G401 (cell line): ENCODE results near the gene CDRT15. TPM values are rescaled to one million over a fixed set of nuclear protein-coding genes. Genes with fewer than 3 reads are reported as not detected.

Experiments
- DNase-seq: peaks from one replicate; pipeline ENCODE4 v3.0.0-alpha.2; 2015; ENCODE audit warnings: low spot score
- in situ Hi-C: cut with HindIII; loops from 2 replicates; pipeline ENCODE4 v1.10.0; 2016; ENCODE audit warnings: low sequenced_read_pairs, mixed read lengths
- total RNA-seq: library from RNA; depleted of rRNA; stranded (reverse); fragments of >200 nt; shearing (Covaris generic); gene quantifications from 2 replicates; pipeline ENCODE4 v1.2.3, GENCODE V29; 2014

CDRT15 gene
- total RNA-seq, 1 experiment from 2014 or later, result not detected

DNA sequence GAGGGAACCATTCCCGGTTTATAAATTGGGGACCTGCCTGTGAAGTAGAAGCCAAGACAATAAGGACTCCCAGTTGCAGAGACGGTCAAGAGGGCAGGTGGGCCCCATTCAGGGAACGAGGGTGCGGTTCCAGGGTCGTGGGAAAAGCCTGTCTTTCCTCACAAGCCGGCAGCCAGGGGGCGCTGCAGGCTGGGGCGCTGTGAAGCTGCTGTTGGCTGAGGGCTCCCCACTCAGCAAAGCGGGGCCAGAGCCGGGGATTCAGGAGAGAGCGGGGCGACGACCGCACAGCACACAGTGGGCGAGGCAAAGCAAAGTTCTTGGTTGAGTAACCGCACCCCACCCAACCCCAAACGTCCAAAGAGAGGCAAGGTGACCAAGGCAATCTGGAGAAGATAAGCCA, 24.9 kb downstream of the CDRT15 start:
- no peak for DNase-seq
- in situ Hi-C loops, result no loop called here

GRCh38 chr17:14211246-14211645, 25.4 kb downstream of the CDRT15 start:
- in situ Hi-C loops, result no loop called here
- no peak for DNase-seq

- in situ Hi-C loops, result no loop called here
- no peak for DNase-seq
Observed at GRCh38 chr17:14209215-14209614, 27.4 kb downstream of the CDRT15 start.

GRCh38 chr17:14207791-14208190, 28.9 kb downstream of the CDRT15 start:
- in situ Hi-C loops, result no loop called here
- no peak for DNase-seq

- in situ Hi-C loops, result no loop called here
- DNase-seq, result no peak
Observed at GRCh38 chr17:14206891-14207290, 29.8 kb downstream of the CDRT15 start.

DNA sequence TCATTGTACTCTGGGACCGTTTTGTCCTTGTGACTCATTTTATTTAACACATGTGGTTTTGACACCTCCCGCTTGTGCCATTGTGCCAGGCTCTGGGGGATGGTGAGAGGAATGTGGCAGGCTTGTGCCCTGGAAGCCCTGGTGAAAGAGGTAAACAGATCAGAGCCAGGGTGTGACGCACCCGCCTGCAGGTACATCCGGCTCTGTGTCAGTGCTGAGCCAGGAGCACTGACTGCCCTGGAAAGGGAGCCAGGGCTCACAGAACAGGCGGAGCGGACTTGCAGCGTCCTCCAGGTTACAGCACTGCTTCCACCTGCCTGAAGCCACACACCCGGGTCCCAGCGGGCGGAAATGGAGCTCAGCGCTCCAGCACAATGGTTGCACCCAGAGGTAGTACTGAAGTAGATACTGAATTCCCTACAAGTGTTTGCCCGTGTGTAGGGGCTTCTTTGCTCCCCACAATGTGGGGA, 30.6 kb downstream of the CDRT15 start:
- in situ Hi-C loops, result no loop called here
- peak; percentile 96 for DNase-seq

DNA sequence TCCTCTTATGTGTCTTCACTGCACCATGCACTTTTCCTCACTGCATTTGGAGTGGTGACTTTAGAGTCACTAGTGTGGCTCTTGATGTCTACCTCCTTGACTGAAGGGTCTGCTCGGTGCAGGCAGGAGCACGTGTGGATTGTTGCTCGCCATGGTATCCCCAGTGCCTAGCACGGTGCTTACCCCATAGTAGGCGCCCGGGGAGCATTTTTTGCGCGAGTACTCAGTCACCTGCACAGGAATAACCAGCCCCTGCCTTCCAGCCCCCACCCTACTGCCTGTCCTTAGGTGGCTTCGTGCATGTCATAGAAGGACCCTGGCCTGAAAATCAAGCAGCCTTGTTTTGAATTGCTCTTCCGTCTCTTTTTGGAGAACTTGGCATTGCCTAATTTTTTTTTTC, 31.3 kb downstream of the CDRT15 start:
- DNase-seq, result no peak
- in situ Hi-C loops, result no loop called here

DNA sequence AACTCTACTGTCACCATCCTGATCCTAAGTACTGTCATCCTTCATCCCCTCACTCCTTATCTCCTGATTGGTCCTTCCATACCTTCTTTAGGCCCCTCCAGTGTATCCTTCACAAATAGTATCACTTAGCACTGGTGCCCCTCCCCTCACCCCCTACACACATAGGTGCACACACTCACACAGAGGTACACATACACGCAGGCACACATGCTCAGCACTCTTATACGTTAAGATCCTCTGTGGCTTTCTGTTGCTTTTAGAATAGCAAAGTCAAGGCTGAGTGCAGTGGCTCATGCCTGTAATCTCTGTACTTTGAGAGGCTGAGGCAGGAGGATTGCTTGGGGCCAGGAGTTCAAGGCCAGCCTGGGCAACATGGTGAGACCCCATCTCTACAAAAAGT, 32.1 kb downstream of the CDRT15 start:
- in situ Hi-C loops, result no loop called here
- DNase-seq, result no peak

DNA sequence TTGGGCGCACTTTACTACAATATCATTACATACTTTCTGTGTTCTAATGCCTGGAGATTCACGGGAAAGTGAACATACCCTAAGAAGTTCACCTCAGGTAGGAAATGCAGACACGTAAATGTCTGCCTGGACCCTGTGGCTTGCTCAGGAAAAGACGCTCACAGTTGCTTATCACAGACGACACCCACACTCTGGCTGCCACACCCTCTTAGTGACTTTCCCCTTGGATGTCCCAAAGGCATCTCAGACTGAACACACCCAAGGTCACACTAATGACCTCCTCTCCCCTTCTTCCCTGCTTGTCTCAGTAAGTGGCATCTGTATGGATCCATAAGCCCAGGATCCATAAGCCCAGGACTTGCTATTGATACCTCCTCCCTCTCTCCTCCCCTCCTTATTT, 32.6 kb downstream of the CDRT15 start:
- DNase-seq, result no peak
- in situ Hi-C loops, result no loop called here

DNA sequence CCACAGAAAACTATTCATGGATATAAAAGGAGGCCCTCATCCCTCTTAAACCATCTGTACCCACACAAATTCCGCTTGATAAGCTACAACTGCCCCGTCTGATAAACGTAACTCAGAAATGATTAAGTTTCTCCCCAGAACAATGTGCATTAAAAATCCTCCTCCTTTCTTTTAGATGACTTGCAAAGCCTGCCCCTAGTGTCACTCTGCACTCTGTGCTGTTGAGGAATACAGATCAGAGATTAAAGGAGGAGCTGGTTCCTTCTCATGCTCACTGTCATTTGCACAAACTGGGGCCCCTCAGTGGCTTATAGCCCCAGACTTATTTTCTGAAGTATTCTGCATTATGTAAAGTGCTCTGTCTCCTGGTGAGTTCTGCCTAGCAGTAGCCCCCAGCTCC, 33.3 kb downstream of the CDRT15 start:
- no peak for DNase-seq
- in situ Hi-C loops, result no loop called here

DNA sequence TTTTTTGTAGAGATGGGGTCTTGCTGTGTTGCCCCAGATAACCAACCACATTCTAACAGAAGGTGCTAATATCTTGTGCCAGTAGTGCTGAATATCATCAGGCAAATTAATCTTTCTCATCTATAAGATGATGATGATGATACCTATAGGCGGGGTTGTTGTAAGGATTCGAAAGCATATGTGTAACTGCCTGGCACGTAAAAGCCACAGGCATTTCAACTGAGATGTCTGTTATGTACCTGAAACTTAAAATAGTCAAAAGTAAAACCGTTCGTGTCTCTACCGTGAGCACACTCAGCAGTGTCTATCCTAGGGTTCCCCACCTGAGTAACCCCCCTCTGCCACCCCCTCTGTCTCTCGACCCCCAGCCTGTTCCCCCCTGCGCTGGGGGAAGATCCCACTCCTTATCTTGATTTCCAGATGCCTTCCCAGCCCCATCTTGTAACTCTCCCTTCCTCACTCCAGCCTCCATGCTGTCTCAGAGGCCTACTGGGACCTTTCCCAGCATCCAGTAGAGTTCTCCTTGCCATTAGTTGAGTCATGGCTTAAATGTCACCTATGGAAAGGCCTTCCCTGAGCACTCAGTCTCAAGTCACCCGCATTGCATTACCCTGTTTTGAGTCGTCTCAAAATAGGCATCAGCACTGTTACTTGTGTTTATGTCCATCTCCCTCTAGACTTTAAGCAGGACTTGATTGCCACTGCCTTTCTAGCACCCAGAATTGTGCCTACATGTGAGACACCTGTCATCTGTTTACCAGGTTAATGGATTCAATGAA, 34.1 kb downstream of the CDRT15 start:
- in situ Hi-C loops, result no loop called here
- DNase-seq, result no peak

GRCh38 chr17:14201988-14202380, 34.7 kb downstream of the CDRT15 start:
- in situ Hi-C loops, result no loop called here
- DNase-seq, result no peak

GRCh38 chr17:14201021-14201987, 35.4 kb downstream of the CDRT15 start:
- in situ Hi-C loops, result no loop called here
- DNase-seq, result no peak

GRCh38 chr17:14200354-14200753, 36.3 kb downstream of the CDRT15 start:
- DNase-seq, result no peak
- in situ Hi-C loops, result no loop called here

GRCh38 chr17:14199601-14200000, 37.1 kb downstream of the CDRT15 start:
- no peak for DNase-seq
- in situ Hi-C loops, result no loop called here

DNA sequence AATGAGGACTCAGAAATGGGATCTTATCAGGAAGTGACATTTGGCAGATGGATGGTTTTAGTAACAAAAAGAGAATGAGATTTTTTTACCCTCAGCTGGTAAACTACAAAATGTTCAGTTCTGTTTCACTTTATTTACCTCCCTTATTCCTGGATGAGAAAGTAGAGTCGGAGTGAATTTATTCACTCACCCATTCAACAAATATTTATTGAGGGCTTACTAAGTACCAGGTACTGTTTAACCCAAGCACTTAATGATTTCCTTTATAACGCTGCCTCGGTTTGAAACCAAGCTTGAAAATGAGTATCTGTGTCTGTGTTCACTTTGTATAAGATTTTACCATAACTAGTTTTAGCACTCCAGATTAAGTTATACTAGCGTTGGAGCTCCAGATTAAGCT, 38.1 kb downstream of the CDRT15 start:
- DNase-seq, result no peak

DNA sequence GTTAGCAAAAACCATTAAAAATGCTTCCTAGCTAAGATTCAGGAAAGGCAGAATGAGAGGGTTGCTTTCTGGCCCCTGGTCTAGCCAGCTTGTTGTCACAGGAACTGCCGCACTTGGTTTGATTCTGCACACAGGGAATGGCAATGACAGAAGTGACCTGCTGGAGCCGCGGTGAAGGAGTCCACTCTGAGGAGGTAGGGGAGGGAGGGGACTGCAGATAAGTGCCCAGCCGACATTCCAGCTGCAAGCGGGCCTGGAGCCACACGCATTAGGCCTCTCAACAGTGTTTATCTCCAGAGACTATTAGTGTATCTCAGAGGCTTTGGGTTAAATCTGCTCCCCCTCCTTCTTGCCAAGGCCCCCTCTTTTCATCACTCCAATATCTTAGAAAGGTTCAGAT, 38.6 kb downstream of the CDRT15 start:
- in situ Hi-C loops, result no loop called here
- DNase-seq, result no peak

More for the DNA sequence above, 38.1 kb downstream of the CDRT15 start:
- in situ Hi-C loops, result no loop called here

DNA sequence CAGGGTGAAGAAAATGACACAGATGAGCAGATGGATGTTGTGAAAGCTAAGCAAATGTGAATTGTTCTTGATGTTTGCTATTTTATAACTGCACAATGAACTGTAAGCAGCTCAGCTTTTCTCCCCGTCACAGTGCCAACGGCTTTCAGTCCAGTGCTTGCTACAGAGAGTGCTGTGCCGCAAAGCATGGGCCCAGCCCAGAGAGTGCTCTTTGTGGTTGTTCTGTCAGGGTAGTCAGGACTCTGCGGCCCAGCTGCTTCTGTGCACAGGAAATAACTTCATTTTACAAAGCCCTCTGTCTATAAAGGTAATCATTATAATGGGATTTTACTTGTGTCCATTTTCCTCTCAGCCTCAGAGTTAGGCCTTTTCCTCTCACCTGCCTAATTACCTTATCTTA, 39.1 kb downstream of the CDRT15 start:
- in situ Hi-C loops, result no loop called here
- no peak for DNase-seq

DNA sequence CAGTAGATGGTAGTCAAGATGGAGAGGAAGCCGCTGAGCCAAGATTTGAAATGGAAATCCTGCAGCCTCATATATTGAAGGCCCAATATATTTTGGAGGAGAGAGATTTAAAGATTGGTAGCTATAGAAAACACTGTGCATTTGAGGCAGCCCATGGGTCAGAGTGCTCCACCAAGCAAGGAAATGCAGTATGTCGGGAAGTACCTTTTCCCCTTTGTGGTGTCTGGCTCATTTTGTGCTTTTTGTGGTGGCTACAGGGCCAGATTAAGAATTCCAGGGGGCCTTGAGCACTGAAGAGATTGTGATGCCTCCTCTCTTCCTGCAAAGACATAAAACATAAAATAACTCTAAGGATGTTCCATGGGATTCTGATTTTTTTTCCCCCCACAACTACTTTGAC, 39.6 kb downstream of the CDRT15 start:
- DNase-seq, result no peak
- in situ Hi-C loops, result no loop called here

DNA sequence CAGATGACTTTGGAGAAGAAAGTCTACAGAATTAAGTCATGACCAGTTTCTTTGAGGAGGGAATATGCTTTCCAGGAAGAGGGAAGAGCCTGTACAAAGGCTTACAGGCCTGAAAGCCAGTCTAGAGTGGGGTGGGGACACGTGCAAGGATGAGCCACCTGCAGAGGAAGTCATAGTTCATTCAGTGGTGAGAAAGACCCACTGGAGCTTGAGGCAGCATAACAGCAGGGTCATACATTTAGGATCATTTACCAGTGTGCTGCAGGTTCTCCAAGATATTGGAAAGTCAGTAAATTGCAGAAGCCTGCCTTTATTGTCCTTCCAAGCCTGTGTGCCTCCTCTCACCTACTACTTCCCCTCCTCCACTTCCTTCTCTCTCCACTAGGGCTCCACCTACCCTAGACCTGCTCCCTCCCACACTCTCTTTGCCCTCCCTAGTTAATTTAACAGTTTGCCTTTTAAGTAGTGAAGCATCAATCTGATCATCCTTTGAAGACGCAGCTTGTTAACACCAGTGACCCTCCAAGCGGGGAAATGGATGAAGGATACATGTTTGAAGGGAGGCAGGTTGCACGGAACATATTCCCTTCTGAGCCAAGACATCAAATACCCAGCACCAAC, 40.2 kb downstream of the CDRT15 start:
- in situ Hi-C loops, result no loop called here
- no peak for DNase-seq
